K562 (cell line): ENCODE data around the gene ZNF862. TPM values are rescaled to one million over a fixed set of nuclear protein-coding genes. Genes with fewer than 3 reads are reported as not detected.
A peak's percentile ranks its signal among the peaks of the same experiment; 100 is the strongest.

Experiments
- ATAC-seq: fragments of 200-7000 bp; cut with Tn5 transposase; 3 replicates; pipeline ENCODE4 v1.9.1; 2020; ENCODE audit warnings: moderate library complexity
- BruUV-seq: library from RNA; stranded (reverse); fragments of 400-500 nt; replicated peaks from 2 replicates; lab custom pipeline; 2021; lab: Mats Ljungman, UMichigan
- CTCF ChIA-PET: fragments of 300-600 bp; formaldehyde crosslinking; extraction: SDS; loops from one replicate; lab custom pipeline; 2021; ENCODE audit warnings: low intra/inter-chr PET ratio; lab: Yijun Ruan, JAX
- POLR2A ChIA-PET: fragments of 300-600, 350-650 bp; sonication (Branson Sonifier 250); formaldehyde crosslinking; extraction: SDS; loops from one replicate; lab custom pipeline; 2021; ENCODE audit warnings: antibody characterized with exemption, inconsistent platforms; lab: Yijun Ruan, JAX
- DNase-seq, 4 experiments: peaks; one replicate each; pipeline versions ENCODE4 v3.0.0 to v3.0.0-alpha.2; 2011 to 2018; ENCODE audit warnings: low spot score in 3 of 4, mixed read lengths in 3 of 4; ENCODE audit errors: extremely low read depth in 1 of 4
- FAIRE-seq: peaks from 2 replicates; lab custom pipeline; 2011; peaks lifted over from hg19 to GRCh38; lab: Jason Lieb, UNC
- H2AFZ ChIP-seq: 2 replicates; pipeline ENCODE4 v1.6.0; 2011; ENCODE audit warnings: low read depth, low read length, control low read depth, inconsistent platforms
- H3K27ac ChIP-seq: fragments of 200-600 bp; 3 replicates; pipeline ENCODE4 v1.8.0; 2011; ENCODE audit warnings: low read depth, mild to moderate bottlenecking, control low read depth, inconsistent platforms, low read length, moderate library complexity, mixed read lengths; ENCODE audit errors: extremely low read depth
- H3K27me3 ChIP-seq, 2 experiments: fragments of 300-600 bp in 1 of 2; 2 replicates in 1 of 2; 3 replicates in 1 of 2; pipeline versions ENCODE4 v1.6.0 to v1.8.0; 2011; ENCODE audit warnings: inconsistent platforms in 2 of 2, low read length in 2 of 2, mild to moderate bottlenecking in 1 of 2, mixed read lengths in 1 of 2, moderate library complexity in 1 of 2; ENCODE audit not compliant: control insufficient read depth in 2 of 2, insufficient read depth in 2 of 2
- H3K36me3 ChIP-seq: fragments of 300-600 bp; 3 replicates; pipeline ENCODE4 v1.8.0; 2011; ENCODE audit warnings: mild to moderate bottlenecking, low read length, inconsistent platforms; ENCODE audit not compliant: control insufficient read depth, insufficient read depth
- H3K4me1 ChIP-seq, 2 experiments: fragments of 200-600 bp in 1 of 2; replicated peaks in 1 of 2; 2 replicates in 1 of 2; 3 replicates in 1 of 2; pipeline versions ENCODE4 v1.5.1 to v1.8.0; 2011; ENCODE audit warnings: inconsistent platforms in 2 of 2, low read length in 2 of 2, mild to moderate bottlenecking in 1 of 2, mixed read lengths in 1 of 2, moderate library complexity in 1 of 2; ENCODE audit not compliant: control insufficient read depth in 2 of 2, insufficient read depth in 2 of 2
- H3K4me2 ChIP-seq: 2 replicates; pipeline ENCODE4 v1.6.1; 2011; ENCODE audit warnings: low read length, control low read depth, inconsistent platforms, mixed read lengths; ENCODE audit not compliant: insufficient read depth
- H3K4me3 ChIP-seq: fragments of 200-600 bp; sonication (generic), shearing (Covaris generic); 2 replicates; pipeline ENCODE4 v1.5.1; 2016; ENCODE audit warnings: control low read depth, inconsistent platforms
- H3K79me2 ChIP-seq: fragments of 200-600 bp; 3 replicates; pipeline ENCODE4 v1.8.0; 2011; ENCODE audit warnings: low read length, inconsistent platforms; ENCODE audit not compliant: control insufficient read depth, insufficient read depth
- H3K9ac ChIP-seq, 2 experiments: 2 replicates each; pipeline versions ENCODE4 v1.6.0 to v1.6.1; 2011; ENCODE audit warnings: low read depth in 2 of 2, low read length in 2 of 2, control low read depth in 1 of 2, inconsistent platforms in 1 of 2, mild to moderate bottlenecking in 1 of 2, mixed read lengths in 1 of 2; ENCODE audit not compliant: insufficient read depth in 1 of 2
- H3K9me1 ChIP-seq: one replicate; pipeline ENCODE4 v1.6.0; 2011; ENCODE audit warnings: inconsistent platforms, mild to moderate bottlenecking, low read length, moderate library complexity; ENCODE audit not compliant: control insufficient read depth, insufficient read depth
- H3K9me3 ChIP-seq: replicated peaks from 2 replicates; pipeline ENCODE4 v1.5.1; 2011; ENCODE audit warnings: low read depth, low read length, inconsistent platforms; ENCODE audit not compliant: control insufficient read depth, insufficient read depth
- H4K20me1 ChIP-seq: replicated peaks from 2 replicates; pipeline ENCODE4 v1.6.1; 2011; ENCODE audit warnings: low read length, inconsistent platforms, mixed read lengths; ENCODE audit not compliant: control insufficient read depth, insufficient read depth
- ATF2 ChIP-seq: sonication (generic); formaldehyde crosslinking; IDR thresholded peaks from 2 replicates; pipeline ENCODE4 v1.8.1; 2022; ENCODE audit warnings: missing genetic modification reagents
- ATF4 ChIP-seq: fragments of 450-650 bp; formaldehyde crosslinking; IDR thresholded peaks from 2 replicates; pipeline ENCODE4 v1.4.0; 2022; ENCODE audit warnings: mild to moderate bottlenecking, moderate library complexity
- BRCA1 ChIP-seq, 2 experiments: fragments of 450-650 bp in 1 of 2; sonication (generic) in 1 of 2; formaldehyde crosslinking in 1 of 2; IDR thresholded peaks; 2 replicates each; pipeline versions ENCODE4 v1.5.0 to v1.6.1; 2017 to 2020; ENCODE audit warnings: mild to moderate bottlenecking in 1 of 2, missing genetic modification reagents in 1 of 2
- CBFB ChIP-seq: sonication (generic); formaldehyde crosslinking; IDR thresholded peaks from 2 replicates; pipeline ENCODE4 v1.4.0; 2020; ENCODE audit warnings: mild to moderate bottlenecking, missing genetic modification reagents
- ELF4 ChIP-seq: fragments of 450-650 bp; formaldehyde crosslinking; IDR thresholded peaks from 2 replicates; pipeline ENCODE4 v1.4.0; 2022; ENCODE audit warnings: missing genetic modification characterization
- HMBOX1 ChIP-seq: sonication (generic); IDR thresholded peaks from 2 replicates; pipeline ENCODE4 v1.6.1; 2016
- L3MBTL2 ChIP-seq: fragments of 450-650 bp; IDR thresholded peaks from 2 replicates; pipeline ENCODE4 v1.6.1; 2016; ENCODE audit warnings: mild to moderate bottlenecking, moderate library complexity
- MITF ChIP-seq: IDR thresholded peaks from 2 replicates; pipeline ENCODE4 v1.6.1; 2014; ENCODE audit warnings: antibody characterized with exemption
- SMAD4 ChIP-seq: fragments of 250-450 bp; sonication (Bioruptor Pico); conservative IDR thresholded peaks from 2 replicates; pipeline ENCODE4 v1.8.0; 2021; ENCODE audit warnings: inconsistent platforms, mild to moderate bottlenecking, moderate library complexity
- SP2 ChIP-seq: IDR thresholded peaks from 2 replicates; pipeline ENCODE4 v1.6.1; 2011; ENCODE audit warnings: mild to moderate bottlenecking, low read depth, low read length, moderate library complexity; ENCODE audit not compliant: poor library complexity, severe bottlenecking; ENCODE audit errors: extremely low read depth
- TOE1 ChIP-seq, 2 experiments: fragments of 450-650 bp in 1 of 2; sonication (generic) in 1 of 2; formaldehyde crosslinking in 1 of 2; IDR thresholded peaks; 2 replicates each; pipeline versions ENCODE4 v1.7.1 to v1.8.0; 2016 to 2022; ENCODE audit warnings: borderline replicate concordance in 2 of 2, mild to moderate bottlenecking in 2 of 2, antibody characterized with exemption in 1 of 2, inconsistent platforms in 1 of 2, low read depth in 1 of 2, missing genetic modification reagents in 1 of 2, moderate library complexity in 1 of 2
- ZNF263 ChIP-seq: sonication (generic); formaldehyde crosslinking; IDR thresholded peaks from 2 replicates; pipeline ENCODE4 v1.8.0; 2022; ENCODE audit warnings: mild to moderate bottlenecking, missing genetic modification reagents, borderline replicate concordance
- ZNF655 ChIP-seq: fragments of 250-450 bp; sonication (Bioruptor Pico); IDR thresholded peaks from 2 replicates; pipeline ENCODE4 v1.5.0; 2021
- WGBS: fragments of 100-300 bp; shearing (Covaris generic); methylation state at CpG from one replicate; pipeline ENCODE4 v1.1.6; 2016; ENCODE audit warnings: low coverage, mixed read lengths; ENCODE audit not compliant: insufficient coverage; ENCODE audit errors: missing lambda C conversion rate; 5-methylcytosine and 5-hydroxymethylcytosine counted together
- in situ Hi-C: fragments of 300-500 bp; cut with MboI; formaldehyde crosslinking; loops from 4 replicates; pipeline ENCODE4 v1.15.0; 2018; ENCODE audit warnings: inconsistent platforms, mixed read lengths
- intact Hi-C: fragments of 100-400 bp; cut with micrococcal nuclease; formaldehyde crosslinking; loops from 2 replicates; pipeline ENCODE4 v1.14.2; 2022
- polyA plus RNA-seq, 8 experiments: library from polyadenylated mRNA; depleted of rRNA in 4 of 8; stranded (reverse) in 5 of 8; unstranded in 3 of 8; fragments of >200 nt; fragmentation: Nextera tagmentation in 2 of 8; fragmentation: Illumina TruSeq in 1 of 8; extraction: Ambion mirVana in 2 of 8; extraction: Trizol in 1 of 8; gene quantifications; 2 replicates each; pipeline versions ENCODE4 v1.2.1 to v1.2.3, GENCODE V29; 2011 to 2014; ENCODE audit warnings: inconsistent platforms in 1 of 8, missing spikeins in 1 of 8
- total RNA-seq, 7 experiments: library from RNA; depleted of rRNA in 6 of 7; stranded (reverse); fragments of >200 nt in 6 of 7; fragmentation: Illumina TruSeq in 2 of 7; extraction: Trizol in 2 of 7; gene quantifications; 2 replicates each; pipeline versions ENCODE4 v1.2.1 to v1.2.3, GENCODE V29; 2011 to 2021; ENCODE audit warnings: low replicate concordance in 1 of 7

ZNF862 gene
- total and polyA plus RNA-seq, 9 of the 15 experiments (the other 6 are each of a cell fraction or from before 2014, with no cell fraction given), result 1.1 to 3.9 (median 2.6) TPM

GRCh38 chr7:149813254-149814035 is 24.7 kb upstream of the ZNF862 start:
- CTCF ChIA-PET, result interaction anchor here (0.7 kb wide), 1 partner anchor 160 kb away, joined by 3 read pairs; no protein-coding TSS in a partner anchor
- 25% methylated on average over 28 of the region's 28 CpGs for WGBS
- no peaks in the 10 kb centered on the region for H3K36me3 ChIP-seq
- POLR2A ChIA-PET, result interaction anchor here (0.7 to 1.1 kb wide), 4 partner anchors 9 to 32 kb away, joined by 3 to 5 read pairs (median 4); no protein-coding TSS in a partner anchor
- in situ Hi-C loops, result no loop called here
- no peak overlapping the region for H3K4me2 ChIP-seq
- H3K4me3 ChIP-seq, result no peak overlapping the region
- H3K27ac ChIP-seq, result no peak overlapping the region
- H2AFZ ChIP-seq, result 0 out of 2 replicates have a peak overlapping the region, but pooled peaks have one; percentile 4
- FAIRE-seq, result peak; percentile 67
- DNase-seq, result peak in 3 of 4 experiments; percentile 37 to 57 (median 55)
- H3K79me2 ChIP-seq, result no peaks in the 10 kb centered on the region
- H3K27me3 ChIP-seq, result peaks cover 10 to 81% of the 10 kb centered on the region in 2 experiments; a peak in 3 of 5 replicates
- no peaks in the 10 kb centered on the region for H3K9me3 ChIP-seq
- peaks cover 3 to 65% of the 10 kb centered on the region in 2 experiments; a peak in 3 of 5 replicates for H3K4me1 ChIP-seq
- ATAC-seq, result peak; percentile 54
- peak overlapping the region in 1 of 2 experiments; percentile 85; a peak in 2 of 4 replicates for H3K9ac ChIP-seq
- BruUV-seq, result no TSS peak
- peaks cover 4% of the 10 kb centered on the region for H3K9me1 ChIP-seq
- peaks cover 24% of the 10 kb centered on the region for H4K20me1 ChIP-seq
- intact Hi-C loops, result no loop called here
- TF ChIP-seq L3MBTL2 (no peak), SMAD4 (no peak), BRCA1 (IDR thresholded peaks at IDR 0.05) (no peak), BRCA1 (CRISPR knock-in tag; IDR thresholded peaks at IDR 0.05) (0 out of 2 replicates have a peak, but pooled peaks have one; percentile 81), ATF2 (no peak), TOE1 (IDR thresholded peaks at IDR 0.05; ENCODE audit: borderline replicate concordance) (no peak), TOE1 (CRISPR knock-in tag; IDR thresholded peaks at IDR 0.05; ENCODE audit: borderline replicate concordance, low read depth) (no peak), HMBOX1 (no peak), ZNF655 (no peak), ZNF263 (CRISPR knock-in tag) (no peak), SP2 (peak; percentile 8), MITF (no peak), CBFB (CRISPR knock-in tag) (0 out of 2 replicates have a peak, but pooled peaks have one; percentile 22), ELF4 (CRISPR knock-in tag) (no peak), ATF4 (CRISPR knock-in tag) (no peak)
